Right atrium auricular region (tissue), 2 donors: Measurements from ENCODE around the gene ENC1. TPM values are rescaled to one million over a fixed set of nuclear protein-coding genes. Genes with fewer than 3 reads are reported as not detected.
A peak's percentile ranks its signal among the peaks of the same experiment; 100 is the strongest.

Source experiments
- DNase-seq: peaks from one replicate; pipeline ENCODE4 v3.0.0-alpha.2; 2019; ENCODE audit warnings: low spot score
- H3K27ac ChIP-seq, 2 donors: fragments of 200-600 bp; sonication (generic); 1 replicate in 1 of 2; 2 replicates in 1 of 2; pipeline ENCODE4 v1.5.1; 2016 to 2019
- H3K27me3 ChIP-seq, 2 donors: fragments of 200-600 bp; sonication (generic); one replicate each; pipeline versions ENCODE4 v1.5.1 to v1.6.0; 2017 to 2019
- H3K36me3 ChIP-seq: fragments of 200-600 bp; sonication (generic); one replicate; pipeline ENCODE4 v1.5.1; 2016
- H3K4me1 ChIP-seq, 2 donors: fragments of 200-600 bp; sonication (generic); one replicate each; pipeline versions ENCODE4 v1.5.1 to v1.6.0; 2017 to 2019
- H3K4me3 ChIP-seq, 2 donors: fragments of 200-600 bp; sonication (generic); 1 replicate in 1 of 2; 2 replicates in 1 of 2; pipeline ENCODE4 v1.5.1; 2017 to 2019; ENCODE audit warnings: mild to moderate bottlenecking in 1 of 2, moderate library complexity in 1 of 2
- H3K9me3 ChIP-seq, 2 donors: fragments of 200-600 bp; sonication (generic); one replicate each; pipeline ENCODE4 v1.5.1; 2019
- CTCF ChIP-seq, 2 donors: fragments of 200-600 bp; sonication (generic); IDR thresholded peaks; one replicate each; pipeline ENCODE4 v1.5.1; 2019; ENCODE audit warnings: antibody characterized with exemption in 2 of 2
- total RNA-seq, 2 donors: library from RNA; depleted of rRNA; stranded (reverse); fragments of >200 nt; gene quantifications; one replicate each; pipeline ENCODE4 v1.1.0, GENCODE V29; 2016

The ENC1 gene
- total RNA-seq, 2 donors from 2014 or later: 5.0 to 18.5 TPM

- H3K9me3 ChIP-seq: no peaks in the 10 kb centered on the region
- H3K4me3 ChIP-seq: peak overlapping the region; percentile 47 to 72
- no peak for DNase-seq
- H3K36me3 ChIP-seq: no peaks in the 10 kb centered on the region
- peaks cover 0 to 38% of the 10 kb centered on the region in 2 donors for H3K4me1 ChIP-seq
- TF ChIP-seq CTCF (IDR thresholded peaks at IDR 0.05): peak; percentile 22 to 73
- no peaks in the 10 kb centered on the region for H3K27me3 ChIP-seq
- H3K27ac ChIP-seq: peak overlapping the region; percentile 76 to 81
Observed at GRCh38 chr5:74641735-74642542, 1.4 kb upstream of the ENC1 start.

DNA sequence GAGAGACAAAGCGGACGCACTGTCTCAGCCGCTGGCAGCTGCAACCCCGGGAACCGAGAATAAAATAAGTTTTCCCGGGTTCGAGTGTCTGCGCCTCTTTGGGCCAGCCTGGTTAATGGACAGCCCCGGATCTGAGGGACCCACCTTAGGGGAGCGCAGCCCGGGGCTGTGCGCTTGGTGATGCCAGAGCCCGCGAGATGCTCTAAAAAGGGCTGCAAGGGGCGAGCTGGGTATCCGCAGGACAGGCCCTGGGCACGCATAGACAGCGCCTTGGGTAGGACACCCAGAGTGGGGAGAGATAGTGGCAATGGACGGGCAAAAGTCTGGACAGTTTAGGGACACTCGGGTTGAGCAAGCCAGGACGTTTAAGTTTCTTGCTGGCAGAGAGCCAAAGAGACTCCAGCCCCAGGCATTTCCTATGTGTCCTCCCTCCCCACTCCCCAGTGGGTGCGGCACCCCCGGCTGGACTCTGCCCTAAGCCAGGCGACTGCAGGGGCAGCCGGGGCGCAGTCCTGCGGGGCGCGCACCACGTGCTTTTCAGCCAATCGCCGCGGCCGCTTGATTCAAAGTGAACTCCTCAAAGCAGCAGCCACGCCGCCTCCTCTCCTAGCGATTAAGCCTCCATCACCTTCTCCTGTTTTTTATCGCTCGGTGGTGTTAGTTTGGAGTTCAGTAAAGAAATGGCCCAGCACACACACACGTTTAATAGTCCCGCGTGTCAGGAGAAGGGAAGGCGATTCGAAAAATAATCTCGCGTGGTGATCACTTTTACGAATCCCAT, 616 bp upstream of the ENC1 start:
- no peak for TF ChIP-seq CTCF (IDR thresholded peaks at IDR 0.05)
- peak overlapping the region; percentile 76 to 81 for H3K27ac ChIP-seq
- DNase-seq: peak; percentile 81
- no peaks in the 10 kb centered on the region for H3K9me3 ChIP-seq
- no peaks in the 10 kb centered on the region for H3K36me3 ChIP-seq
- H3K27me3 ChIP-seq: no peaks in the 10 kb centered on the region
- peak overlapping the region; percentile 47 to 72 for H3K4me3 ChIP-seq
- H3K4me1 ChIP-seq: peaks cover 0 to 38% of the 10 kb centered on the region in 2 donors

GRCh38 chr5:74639807-74640449, 600 bp downstream of the ENC1 start:
- no peak for DNase-seq
- Histone ChIP-seq H3K27me3 (no peaks in the 10 kb centered on the region), H3K4me1 (peaks cover 0 to 43% of the 10 kb centered on the region in 2 donors), H3K36me3 (no peaks in the 10 kb centered on the region), H3K9me3 (no peaks in the 10 kb centered on the region), H3K4me3 (peak overlapping the region; percentile 47 to 72), H3K27ac (peak overlapping the region; percentile 76 to 81)
- no peak for TF ChIP-seq CTCF (IDR thresholded peaks at IDR 0.05)

GRCh38 chr5:74638970-74639806, 1.3 kb downstream of the ENC1 start:
- no peak for DNase-seq
- H3K9me3 ChIP-seq: no peaks in the 10 kb centered on the region
- H3K4me1 ChIP-seq: peaks cover 0 to 43% of the 10 kb centered on the region in 2 donors
- H3K4me3 ChIP-seq: peak overlapping the region; percentile 47 to 72
- peak overlapping the region; percentile 76 to 81 for H3K27ac ChIP-seq
- no peaks in the 10 kb centered on the region for H3K27me3 ChIP-seq
- no peak for TF ChIP-seq CTCF (IDR thresholded peaks at IDR 0.05)
- H3K36me3 ChIP-seq: no peaks in the 10 kb centered on the region

DNA sequence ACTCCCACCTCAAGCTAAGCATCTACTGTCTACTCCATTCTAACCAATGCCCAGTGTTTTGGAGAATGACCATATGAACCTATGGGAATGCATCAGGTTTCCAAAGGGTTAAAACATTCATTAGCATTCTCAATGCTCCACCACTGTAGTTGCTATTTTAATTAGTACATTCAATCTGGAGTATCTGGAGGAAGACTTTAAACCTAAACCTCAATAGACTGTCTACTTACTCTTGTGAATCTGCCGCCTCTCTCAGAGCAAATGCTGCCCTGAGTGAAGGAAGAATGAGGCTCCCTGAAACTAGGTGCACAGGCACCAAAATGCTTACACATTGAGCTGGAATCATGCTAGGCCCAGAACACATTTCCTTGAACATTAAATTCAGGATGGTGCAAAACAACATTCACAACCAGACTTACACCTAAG, 2.0 kb downstream of the ENC1 start:
- Histone ChIP-seq H3K27ac (no peak overlapping the region), H3K4me1 (peaks cover 0 to 43% of the 10 kb centered on the region in 2 donors), H3K4me3 (peak overlapping the region; percentile 21 to 72), H3K9me3 (no peaks in the 10 kb centered on the region), H3K36me3 (no peaks in the 10 kb centered on the region), H3K27me3 (no peaks in the 10 kb centered on the region)
- TF ChIP-seq CTCF (IDR thresholded peaks at IDR 0.05): no peak
- no peak for DNase-seq
